ENCODE data around the gene RRAS. TPM values are rescaled to one million over a fixed set of nuclear protein-coding genes. Genes with fewer than 3 reads are reported as not detected.

The RRAS gene
- total RNA-seq, 2 experiments from 2014 or later = 9.7 to 11.7 TPM

- Mint-ChIP-seq H3K27ac (no peak overlapping the region), H3K9me3 (ENCODE audit: low read depth) (no peaks in the 10 kb centered on the region), H3K4me3 (no peak overlapping the region), H3K4me1 (peaks cover 19% of the 10 kb centered on the region), H3K27me3 (no peaks in the 10 kb centered on the region), H3K36me3 (ENCODE audit: low read depth) (no peaks in the 10 kb centered on the region)
- intact Hi-C loops (cut with DNase I, micrococcal nuclease) = loop anchor here in 1 of 2 experiments (10.0 kb wide), 1 partner anchor 952 kb away; the partner anchor contains the start of gene DBP
- ChIA-PET CTCF (interaction anchor here (0.6 to 1.2 kb wide), 2 partner anchors 16 to 21 kb away, joined by 3 to 5 read pairs; no protein-coding TSS in a partner anchor), POLR2A (no interaction called here)
- ATAC-seq (no peak), DNase-seq (no peak)
Measured at GRCh38 chr19:49587227-49587626, 52.7 kb downstream of the RRAS start.

Small RNA genes lying within 50 kb of the gene (microRNA-seq; reads per million reads assigned to microRNA genes)
- 1.1 reads per million for gene MIR5088 (ENCODE audit: borderline replicate concordance)

Other genes starting within 250 kb of the RRAS start
- not detected for gene PTH2, start 216.7 kb downstream of the RRAS start, total RNA-seq
- not detected for gene GFY, start 214.8 kb downstream of the RRAS start, total RNA-seq
- gene SLC17A7, start 198.6 kb downstream of the RRAS start, total RNA-seq = under 1 TPM; 0.07 to 0.14 TPM
- 100 to 1,000 TPM; 117 to 138 TPM for gene PIH1D1, start 188.3 kb downstream of the RRAS start, total RNA-seq
- gene ALDH16A1, start 186.9 kb downstream of the RRAS start, total RNA-seq = 10 to 100 TPM; 26.8 to 33.3 TPM
- gene FLT3LG, start 165.9 kb downstream of the RRAS start, total RNA-seq = 10 to 100 TPM; 38.6 to 43.2 TPM
- 1,000 to 10,000 TPM; 3,861 to 3,967 TPM for gene RPL13A, start 152.5 kb downstream of the RRAS start, total RNA-seq
- 1,000 to 10,000 TPM; 2,778 to 3,370 TPM for gene RPS11, start 143.7 kb downstream of the RRAS start, total RNA-seq
- gene FCGRT, start 127.5 kb downstream of the RRAS start, total RNA-seq = 10 to 100 TPM; 16.3 to 18.1 TPM
- gene RCN3, start 112.1 kb downstream of the RRAS start, total RNA-seq = 10 to 100 TPM; 10.9 to 13.5 TPM
- 10 to 100 TPM; 71.4 to 73.1 TPM for gene NOSIP, start 59.6 kb downstream of the RRAS start, total RNA-seq
- 1 to 10 TPM in 1 of 2 experiments, under 1 TPM in 1; 0.81 to 1.6 TPM for gene PRRG2, start 58.8 kb downstream of the RRAS start, total RNA-seq
- 10 to 100 TPM; 21.0 to 22.7 TPM for gene PRR12, start 49.0 kb downstream of the RRAS start, total RNA-seq
- gene SCAF1, start 2.1 kb upstream of the RRAS start, total RNA-seq = 10 to 100 TPM; 43.3 to 64.0 TPM
- 100 to 1,000 TPM; 123 to 125 TPM for gene IRF3, start 25.7 kb upstream of the RRAS start, total RNA-seq
- gene BCL2L12, start 25.8 kb upstream of the RRAS start, total RNA-seq = 10 to 100 TPM; 79.6 to 93.8 TPM
- 100 to 1,000 TPM; 384 to 448 TPM for gene PRMT1, start 37.1 kb upstream of the RRAS start, total RNA-seq
- 1 to 10 TPM; 4.1 to 4.4 TPM for gene ADM5, start 49.5 kb upstream of the RRAS start, total RNA-seq
- 1 to 10 TPM; 1.1 to 1.6 TPM for gene CPT1C, start 51.0 kb upstream of the RRAS start, total RNA-seq
- gene TSKS, start 123.2 kb upstream of the RRAS start, total RNA-seq = 1 to 10 TPM; 1.9 to 2.1 TPM
- gene AP2A1, start 126.9 kb upstream of the RRAS start, total RNA-seq = 100 to 1,000 TPM in 1 of 2 experiments, 10 to 100 TPM in 1; 79.4 to 102 TPM
- 10 to 100 TPM; 15.6 to 18.8 TPM for gene FUZ, start 173.1 kb upstream of the RRAS start, total RNA-seq
- gene MED25, start 178.1 kb upstream of the RRAS start, total RNA-seq = 10 to 100 TPM; 39.6 to 49.9 TPM
- gene PTOV1, start 211.0 kb upstream of the RRAS start, total RNA-seq = 100 to 1,000 TPM in 1 of 2 experiments, 10 to 100 TPM in 1; 76.9 to 104 TPM
- 10 to 100 TPM; 59.5 to 65.7 TPM for gene PNKP, start 227.4 kb upstream of the RRAS start, total RNA-seq
- gene AKT1S1, start 237.2 kb upstream of the RRAS start, total RNA-seq = 10 to 100 TPM; 16.1 to 20.3 TPM
- 10 to 100 TPM; 29.1 to 29.6 TPM for gene TBC1D17, start 237.6 kb upstream of the RRAS start, total RNA-seq

Measured in activated CD4-positive, alpha-beta T cell treated with anti-CD3 and anti-CD28 coated beads for 36 hours (primary cell).